Brain microvascular endothelial cell (primary cell): ENCODE measurements around the gene DDB1.

ENCODE experiments used
- DNase-seq: peaks from one replicate; pipeline ENCODE4 v3.0.0-alpha.2; 2020
- H3K27ac ChIP-seq: fragments of 250-450 bp; sonication (Bioruptor Pico); 2 replicates; pipeline ENCODE4 v1.5.1; 2020; ENCODE audit warnings: mild to moderate bottlenecking, moderate library complexity
- H3K27me3 ChIP-seq: fragments of 250-450 bp; sonication (Bioruptor Pico); replicated peaks from 2 replicates; pipeline ENCODE4 v1.5.1; 2020; ENCODE audit warnings: mild to moderate bottlenecking
- H3K36me3 ChIP-seq: fragments of 250-450 bp; sonication (Bioruptor Pico); replicated peaks from 2 replicates; pipeline ENCODE4 v1.5.1; 2020; ENCODE audit warnings: mild to moderate bottlenecking
- H3K4me3 ChIP-seq: 2 replicates; pipeline ENCODE4 v1.5.1; 2011; ENCODE audit warnings: low read depth, mild to moderate bottlenecking, control low read depth, low read length, moderate library complexity
- CTCF ChIP-seq: IDR thresholded peaks from 2 replicates; pipeline ENCODE4 v1.5.1; 2011; ENCODE audit warnings: low read depth, mild to moderate bottlenecking, moderate library complexity, low read length, control low read depth, inconsistent platforms; ENCODE audit errors: missing control alignments
- in situ Hi-C: cut with HindIII; loops from 2 replicates; pipeline ENCODE4 v1.10.0; 2017; ENCODE audit warnings: low sequenced_read_pairs, low pct_ligation_motif_present

Gene DDB1

DNA sequence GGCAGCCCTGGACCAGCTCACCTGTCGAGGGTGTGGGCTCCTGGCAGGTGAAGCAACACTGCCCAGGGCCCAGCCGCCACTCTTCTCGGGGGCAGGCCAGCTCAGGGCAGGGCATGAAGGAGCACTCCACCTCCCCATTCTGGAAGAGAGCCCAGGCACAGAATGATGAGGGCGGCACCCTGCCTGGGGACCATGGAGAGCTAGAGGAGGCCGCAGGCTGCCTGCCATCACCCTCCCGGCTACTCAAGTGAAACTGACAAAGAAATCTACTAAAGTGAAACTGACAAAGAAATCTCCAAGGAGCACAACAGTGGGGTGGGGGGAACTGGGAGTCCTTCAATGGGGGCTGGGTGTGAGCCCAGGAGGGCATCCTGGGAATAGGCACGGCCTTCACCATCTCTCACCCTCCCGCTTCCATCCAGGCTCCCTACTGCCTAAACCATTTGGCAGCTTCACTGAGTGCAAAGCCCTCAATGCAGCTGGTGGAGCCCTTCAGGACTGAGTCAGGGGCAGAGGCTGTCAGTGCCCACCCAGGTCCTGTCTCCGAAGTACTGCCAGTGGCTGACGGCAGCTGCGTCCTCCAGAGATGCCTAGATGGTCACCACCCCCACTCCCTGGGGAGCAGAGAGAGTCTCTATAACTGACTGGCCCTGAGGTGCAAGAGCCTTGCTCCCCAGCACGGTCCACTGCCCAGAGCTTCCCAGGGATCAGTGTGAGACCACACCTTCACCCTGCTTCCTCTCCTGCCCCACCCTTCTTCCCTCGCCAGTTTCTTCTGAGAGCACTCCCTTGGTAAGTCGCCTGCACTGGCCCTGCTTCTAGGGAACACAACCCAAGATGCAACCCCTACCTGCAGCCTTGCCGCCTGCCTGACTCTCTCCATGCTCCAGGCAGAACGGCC is 59.5 kb downstream of the DDB1 start:
- Histone ChIP-seq H3K36me3 (no peaks in the 10 kb centered on the region), H3K27ac (no peak overlapping the region), H3K4me3 (no peak overlapping the region), H3K27me3 (no peaks in the 10 kb centered on the region)
- DNase-seq: no peak
- in situ Hi-C loops: no loop called here
- TF ChIP-seq CTCF: no peak

- no peak overlapping the region for H3K27ac ChIP-seq
- in situ Hi-C loops: no loop called here
- H3K36me3 ChIP-seq: no peaks in the 10 kb centered on the region
- TF ChIP-seq CTCF: no peak
- no peak overlapping the region for H3K4me3 ChIP-seq
- no peaks in the 10 kb centered on the region for H3K27me3 ChIP-seq
- DNase-seq: no peak
These were observed 60.2 kb downstream of the DDB1 start for GRCh38 chr11:61272731-61273130.

GRCh38 chr11:61270354-61271076 is 62.4 kb downstream of the DDB1 start:
- in situ Hi-C loops: no loop called here
- H3K27ac ChIP-seq: no peak overlapping the region
- H3K36me3 ChIP-seq: no peaks in the 10 kb centered on the region
- H3K4me3 ChIP-seq: no peak overlapping the region
- no peak for TF ChIP-seq CTCF
- no peaks in the 10 kb centered on the region for H3K27me3 ChIP-seq
- DNase-seq: no peak

- Histone ChIP-seq H3K27ac (no peak overlapping the region), H3K4me3 (no peak overlapping the region), H3K27me3 (no peaks in the 10 kb centered on the region), H3K36me3 (no peaks in the 10 kb centered on the region)
- in situ Hi-C loops: no loop called here
- no peak for TF ChIP-seq CTCF
- no peak for DNase-seq
These were observed 64.2 kb downstream of the DDB1 start for GRCh38 chr11:61268588-61269250.

- TF ChIP-seq CTCF: no peak
- no peaks in the 10 kb centered on the region for H3K36me3 ChIP-seq
- no peak overlapping the region for H3K4me3 ChIP-seq
- no peaks in the 10 kb centered on the region for H3K27me3 ChIP-seq
- no peak overlapping the region for H3K27ac ChIP-seq
- no peak for DNase-seq
- in situ Hi-C loops: no loop called here
These were observed 65.5 kb downstream of the DDB1 start for GRCh38 chr11:61267437-61267841.
